Measurements from ENCODE around the gene SCFD2.
"Not testable (repeated sequence)": the region's sequence is repeated elsewhere in the genome, so short reads cannot be mapped to it uniquely, and the experiment has no call there.

SCFD2 gene

DNA sequence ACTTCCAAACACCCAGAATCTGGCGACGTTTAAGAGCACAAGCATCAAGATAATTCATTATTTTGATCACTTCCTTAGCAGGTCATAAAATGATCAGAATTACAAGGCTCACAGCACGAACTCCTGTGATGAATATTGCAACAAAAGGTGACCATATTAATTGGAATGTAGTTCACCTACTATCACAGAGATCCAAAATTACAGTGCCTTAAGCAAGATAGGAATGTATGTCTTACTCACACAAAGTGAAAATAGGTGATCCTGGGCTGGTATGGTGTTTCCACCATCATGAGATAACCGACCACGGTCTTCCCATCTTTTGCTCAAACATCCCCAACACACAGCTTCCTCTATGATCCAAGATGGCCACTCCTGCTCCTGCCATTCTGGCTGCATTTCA lies 131.2 kb downstream of the SCFD2 start:
- TF ChIP-seq CTCF (conservative IDR thresholded peaks at IDR 0.05; ENCODE audit: low read depth, low read length): no peak
- no peak overlapping the region for H3K4me3 ChIP-seq (ENCODE audit: low read length)
- DNase-seq (ENCODE audit: low read depth): no peak

DNA sequence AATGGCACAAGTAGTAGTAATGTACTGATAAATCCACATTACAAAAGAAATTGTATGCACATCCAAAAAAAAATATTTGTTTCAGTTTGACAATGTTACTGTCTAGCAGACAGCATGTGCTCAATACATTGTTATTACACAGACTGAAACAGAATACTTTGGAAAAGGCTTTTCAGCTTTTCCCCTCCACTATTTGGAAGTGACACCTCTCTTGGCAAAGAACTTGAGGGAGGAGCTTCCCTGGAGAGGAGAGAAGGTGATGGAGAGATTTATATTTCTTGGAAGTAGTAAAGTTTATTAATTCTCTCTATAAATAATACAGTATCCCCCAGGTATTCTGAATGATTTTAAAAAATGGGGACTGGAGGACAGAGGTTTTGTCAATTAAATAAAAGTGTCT lies 131.8 kb downstream of the SCFD2 start:
- TF ChIP-seq CTCF (conservative IDR thresholded peaks at IDR 0.05; ENCODE audit: low read depth, low read length): no peak
- no peak for DNase-seq (ENCODE audit: low read depth)
- no peak overlapping the region for H3K4me3 ChIP-seq (ENCODE audit: low read length)

- TF ChIP-seq CTCF (conservative IDR thresholded peaks at IDR 0.05; ENCODE audit: low read depth, low read length): no peak
- H3K4me3 ChIP-seq (ENCODE audit: low read length): no peak overlapping the region
- DNase-seq (ENCODE audit: low read depth): no peak
Measured at GRCh38 chr4:53233114-53233795, 132.6 kb downstream of the SCFD2 start.

DNA sequence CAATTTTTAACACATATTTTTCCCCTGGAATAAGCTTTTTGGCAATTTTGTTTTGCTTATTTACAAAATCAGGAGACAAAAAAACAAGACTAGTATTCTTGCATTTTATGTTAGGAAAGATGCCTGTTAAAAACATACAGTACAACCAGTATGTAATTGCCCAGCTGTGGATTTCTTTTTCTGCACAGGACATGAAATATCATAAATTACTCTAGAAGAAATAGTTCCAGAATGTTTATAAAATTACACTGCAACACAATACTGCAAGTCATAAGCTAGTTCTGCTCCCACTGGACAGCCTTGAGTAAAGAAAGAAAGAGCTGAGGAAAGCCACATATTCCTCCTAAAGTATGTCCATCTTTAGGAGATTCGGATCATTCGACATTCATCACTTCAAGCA lies 133.5 kb downstream of the SCFD2 start:
- no peak overlapping the region for H3K4me3 ChIP-seq (ENCODE audit: low read length)

GRCh38 chr4:53228036-53228435 lies 137.8 kb downstream of the SCFD2 start:
- TF ChIP-seq CTCF (conservative IDR thresholded peaks at IDR 0.05; ENCODE audit: low read depth, low read length): no peak
- H3K4me3 ChIP-seq (ENCODE audit: low read length): no peak overlapping the region
- DNase-seq (ENCODE audit: low read depth): no peak

More for the DNA sequence above, 133.5 kb downstream of the SCFD2 start:
- no peak for DNase-seq (ENCODE audit: low read depth)
- TF ChIP-seq CTCF (conservative IDR thresholded peaks at IDR 0.05; ENCODE audit: low read depth, low read length): no peak

DNA sequence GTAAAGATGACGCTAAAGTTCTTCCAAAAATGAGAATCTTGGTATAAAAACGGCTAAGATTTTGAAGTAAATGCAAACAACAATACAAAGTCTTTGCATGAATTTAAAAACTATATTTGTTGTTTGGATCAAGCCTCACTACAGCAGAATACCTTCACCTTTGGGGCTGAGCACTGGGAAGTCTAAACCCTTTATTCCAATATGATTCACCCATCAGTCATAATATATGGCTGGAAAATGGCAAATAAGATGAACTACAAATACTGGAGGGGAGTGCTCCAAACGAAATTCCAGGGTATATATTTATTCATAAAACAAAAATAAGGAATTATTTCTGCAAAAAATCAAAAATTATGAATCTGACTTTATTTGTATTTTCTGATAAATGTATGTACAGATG lies 138.4 kb downstream of the SCFD2 start:
- DNase-seq (ENCODE audit: low read depth): no peak
- H3K4me3 ChIP-seq (ENCODE audit: low read length): no peak overlapping the region
- no peak for TF ChIP-seq CTCF (conservative IDR thresholded peaks at IDR 0.05; ENCODE audit: low read depth, low read length)

- no peak for TF ChIP-seq CTCF (conservative IDR thresholded peaks at IDR 0.05; ENCODE audit: low read depth, low read length)
- H3K4me3 ChIP-seq (ENCODE audit: low read length): no peak overlapping the region
- DNase-seq (ENCODE audit: low read depth): no peak
Measured at GRCh38 chr4:53221832-53222480, 143.9 kb downstream of the SCFD2 start.

DNA sequence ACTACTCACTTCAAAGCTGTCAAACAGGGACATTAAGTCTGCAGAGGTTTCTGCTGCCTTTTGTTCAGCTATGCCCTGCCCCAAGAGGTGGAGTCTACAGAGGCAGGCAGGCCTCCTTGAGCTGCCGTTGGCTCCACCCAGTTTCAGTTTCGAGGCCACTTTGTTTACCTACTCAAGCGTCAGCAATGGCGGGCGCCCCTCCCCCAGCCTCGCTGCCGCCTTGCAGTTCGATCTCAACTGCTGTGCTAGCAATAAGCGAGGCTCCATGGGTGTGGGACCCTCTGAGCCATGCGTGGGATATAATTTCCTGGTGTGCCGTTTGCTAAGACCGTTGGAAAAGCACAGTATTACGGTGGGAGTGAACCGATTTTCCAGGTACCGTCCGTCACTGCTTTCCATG lies 146.7 kb downstream of the SCFD2 start:
- H3K4me3 ChIP-seq (ENCODE audit: low read length); DNase-seq (ENCODE audit: low read depth): not testable (repeated sequence)

Data from retinal pigment epithelial cell (primary cell).